Hindlimb muscle (tissue), 1 donor: ENCODE results near the gene LIN37. TPM values are rescaled to one million over a fixed set of nuclear protein-coding genes. Genes with fewer than 3 reads are reported as not detected.

Experiments used
- DNase-seq: peaks from one replicate; pipeline ENCODE4 v3.0.0-alpha.2; 2013
- polyA plus RNA-seq: library from polyadenylated mRNA; unstranded; fragments of 120-200 nt; gene quantifications from one replicate; pipeline ENCODE4 v1.2.1, GENCODE V29; 2013; ENCODE audit not compliant: insufficient read length

The LIN37 gene
- polyA plus RNA-seq, result 8.9 TPM

DNA sequence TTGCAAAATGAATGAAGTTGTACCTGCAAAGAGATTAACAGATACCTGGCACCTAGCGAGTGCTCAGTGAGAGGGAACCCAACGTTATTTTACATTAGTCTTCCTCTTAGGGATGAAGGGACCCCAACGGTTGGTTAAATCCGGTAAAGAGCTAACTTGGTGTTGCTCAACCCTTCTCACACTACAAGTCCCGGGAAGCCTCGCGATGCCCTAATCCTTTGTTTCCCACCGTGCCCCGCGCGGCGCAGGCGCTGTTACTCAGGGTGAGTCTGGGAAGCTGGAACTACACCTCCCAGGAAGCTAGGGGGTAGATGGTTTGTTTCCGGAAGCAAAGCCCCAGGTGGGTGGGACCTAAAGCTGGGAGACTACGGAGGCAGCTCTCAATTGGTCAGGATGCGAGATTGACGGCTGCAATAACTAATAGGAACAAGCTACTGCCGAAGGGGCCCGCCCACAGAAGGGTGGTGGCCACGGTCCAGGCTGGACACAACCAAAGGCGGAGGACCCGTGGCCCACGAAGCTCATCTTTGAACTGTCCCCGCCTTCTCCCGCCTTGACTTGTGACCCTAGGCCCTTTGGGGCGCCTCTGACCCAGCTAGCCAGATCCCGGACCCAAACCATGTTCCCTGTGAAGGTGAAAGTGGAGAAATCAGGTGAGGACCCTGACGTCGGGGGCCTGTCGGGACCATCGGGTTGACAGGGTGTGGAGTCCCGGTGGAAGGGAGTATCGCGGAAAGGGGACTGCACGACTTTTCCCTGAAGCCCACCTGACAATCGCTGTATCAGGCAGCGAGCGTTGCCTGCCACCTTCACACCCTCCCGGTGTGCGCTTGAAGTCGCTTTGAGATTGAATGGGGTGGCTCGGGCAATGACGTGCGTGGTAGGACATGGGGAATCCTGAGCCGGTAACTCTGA lies at the start of gene LIN37:
LIN37 (plus strand) TSS at position 471 of the 915 bp plus-strand sequence; CDS start at position 620, 149 bp downstream.
- DNase-seq, result peak; percentile 99

DNA sequence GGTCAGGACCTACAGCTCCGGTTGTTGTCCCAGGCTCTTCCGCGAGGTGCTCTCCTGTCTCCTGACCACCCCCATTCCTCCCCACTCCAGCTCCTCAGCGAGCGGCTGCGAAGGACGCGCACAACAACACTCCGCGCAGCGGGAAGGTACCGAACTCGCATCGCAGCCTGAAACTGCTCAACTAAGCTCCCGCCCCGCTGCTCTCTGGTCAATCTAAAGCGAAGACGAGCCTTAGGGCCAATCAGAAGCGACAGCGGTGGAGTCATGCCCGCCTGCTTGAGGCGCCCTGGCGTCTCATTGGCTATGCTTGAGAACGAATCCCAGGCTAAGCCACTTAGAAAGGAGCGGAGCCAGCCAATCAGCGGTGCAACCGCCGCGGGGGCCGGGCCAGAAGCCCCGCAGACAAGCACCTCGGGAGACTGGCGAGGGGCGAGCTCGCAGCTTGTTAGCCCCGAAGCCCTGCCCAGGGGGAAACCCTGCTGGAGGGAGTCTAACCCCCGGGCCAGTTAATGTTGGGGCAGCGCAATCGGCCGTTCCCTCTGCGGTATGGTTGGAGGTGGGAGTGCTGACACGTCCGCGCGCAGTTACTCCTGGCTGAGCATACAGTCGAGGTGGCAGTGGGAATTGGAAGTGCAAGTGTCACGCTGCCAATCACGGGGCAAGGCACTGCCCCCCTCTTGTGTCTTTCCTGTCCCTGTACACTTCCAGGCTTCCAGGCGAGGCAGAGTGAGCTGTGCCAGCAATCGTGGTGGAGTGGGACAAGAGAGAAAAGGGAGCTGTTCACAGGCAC lies 46.0 kb upstream of the LIN37 start:
- peak; percentile 94 for DNase-seq

DNA sequence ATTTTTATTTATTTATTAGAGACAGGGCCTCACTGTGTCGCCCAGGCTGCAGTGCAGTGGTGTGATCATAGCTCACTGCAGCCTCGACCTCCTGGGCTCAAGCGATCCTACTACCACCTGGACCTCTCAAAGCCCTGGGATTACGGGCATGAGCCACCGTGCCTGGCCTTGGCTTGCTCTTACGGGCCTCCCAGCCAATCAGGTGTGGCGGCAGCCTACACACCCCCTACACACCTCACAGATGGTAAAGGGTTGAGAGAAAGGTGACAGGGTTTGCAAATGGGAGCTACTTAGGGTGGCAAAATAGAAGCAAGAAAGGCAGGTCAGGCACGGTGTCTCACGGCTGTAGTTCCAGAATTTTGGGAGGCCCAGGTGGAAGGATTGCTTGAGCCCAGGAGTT lies 45.0 kb upstream of the LIN37 start:
- DNase-seq, result no peak

DNA sequence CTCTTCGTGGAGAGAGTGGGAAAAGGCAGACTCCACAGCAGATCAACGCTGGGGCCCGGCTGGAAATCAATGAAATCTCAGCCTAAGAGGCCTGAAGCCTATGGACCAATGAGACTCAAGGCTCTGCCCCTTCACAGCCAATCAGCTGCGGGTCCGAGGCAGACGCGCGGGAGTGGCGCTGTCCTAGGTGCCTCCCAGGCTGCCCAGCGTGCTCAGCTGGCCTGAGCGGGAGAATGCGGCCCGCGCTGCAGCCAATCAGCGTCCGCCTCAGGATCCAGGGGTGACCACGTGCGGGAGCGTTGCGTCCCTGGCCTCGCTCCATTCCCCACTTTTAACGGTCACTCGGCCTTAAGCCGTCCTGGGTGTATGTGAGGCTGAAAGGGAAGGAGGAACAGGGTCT lies 44.2 kb upstream of the LIN37 start, which contains the start of gene ZBTB32:
ZBTB32 (plus strand) TSS at position 341 of the 400 bp plus-strand sequence. CDS start 10,069 bp downstream, outside the sequence.
- no peak for DNase-seq

- no peak for DNase-seq
These were observed 40.0 kb upstream of the LIN37 start for GRCh38 chr19:35708391-35708790.

- DNase-seq, result no peak
These were observed 37.3 kb upstream of the LIN37 start for GRCh38 chr19:35710784-35711723.

- DNase-seq, result no peak
These were observed 35.5 kb upstream of the LIN37 start for GRCh38 chr19:35712567-35713505.

DNA sequence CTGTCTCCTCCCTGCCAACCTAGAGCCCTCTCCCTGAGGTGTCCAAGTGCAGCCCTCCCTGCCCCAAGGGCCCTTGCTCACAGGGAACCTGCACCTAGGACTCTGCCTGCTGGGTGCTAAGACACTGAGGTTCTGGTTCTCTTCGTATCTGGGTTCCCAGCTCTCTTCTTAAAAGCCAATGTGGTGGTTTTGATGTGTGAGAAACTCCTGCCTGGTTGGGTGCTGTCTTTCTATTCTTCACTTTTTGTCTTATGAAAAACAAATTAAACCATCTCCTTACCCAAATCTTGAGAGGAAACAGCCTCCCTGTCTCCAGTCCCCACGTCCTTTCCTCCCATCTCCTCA lies 34.9 kb upstream of the LIN37 start:
- no peak for DNase-seq

DNA sequence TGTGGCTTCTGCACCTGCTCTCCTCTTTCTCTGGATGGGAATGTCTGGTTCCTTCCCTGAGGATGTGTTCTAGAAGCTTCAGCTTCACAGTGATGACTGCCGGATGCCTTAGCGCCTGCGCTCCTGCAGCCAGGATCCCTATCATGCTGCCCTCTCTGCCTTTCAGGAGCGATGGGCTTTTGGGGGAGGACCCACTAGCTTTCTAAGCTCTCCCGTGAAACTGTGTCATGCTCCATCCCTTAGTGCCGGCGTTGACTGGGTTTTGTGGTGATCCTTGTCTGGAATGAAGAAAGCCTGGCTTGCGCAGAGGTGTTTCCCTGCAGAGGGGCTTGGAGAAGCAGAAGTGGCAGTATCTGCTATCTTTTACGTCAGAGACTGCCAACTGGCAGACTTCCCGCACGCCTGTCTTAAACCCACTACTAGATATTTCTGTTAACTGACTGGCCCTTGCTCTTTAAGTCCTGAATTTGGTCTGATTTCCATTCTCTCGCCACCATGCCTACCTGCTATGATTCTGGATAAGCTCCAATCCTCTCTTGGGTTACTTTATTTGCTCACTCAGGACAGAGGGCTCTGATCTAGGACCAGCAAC lies 34.4 kb upstream of the LIN37 start:
- no peak for DNase-seq

- DNase-seq, result no peak
These were observed 33.6 kb upstream of the LIN37 start for GRCh38 chr19:35714601-35715354.

GRCh38 chr19:35715355-35715809 lies 33.0 kb upstream of the LIN37 start:
- no peak for DNase-seq

GRCh38 chr19:35715981-35716800 lies 32.2 kb upstream of the LIN37 start:
- peak; percentile 60 for DNase-seq

GRCh38 chr19:35716801-35717664 lies 31.3 kb upstream of the LIN37 start:
- peak; percentile 88 for DNase-seq

- DNase-seq, result peak; percentile 94
These were observed 30.6 kb upstream of the LIN37 start, which contains the start of gene KMT2B for GRCh38 chr19:35717665-35718344. Gene KMT2B (plus strand): TSS chr19:35718003. CDS start chr19:35718019, 16 bp downstream.

GRCh38 chr19:35718345-35719041 lies 29.9 kb upstream of the LIN37 start:
- DNase-seq, result no peak

DNA sequence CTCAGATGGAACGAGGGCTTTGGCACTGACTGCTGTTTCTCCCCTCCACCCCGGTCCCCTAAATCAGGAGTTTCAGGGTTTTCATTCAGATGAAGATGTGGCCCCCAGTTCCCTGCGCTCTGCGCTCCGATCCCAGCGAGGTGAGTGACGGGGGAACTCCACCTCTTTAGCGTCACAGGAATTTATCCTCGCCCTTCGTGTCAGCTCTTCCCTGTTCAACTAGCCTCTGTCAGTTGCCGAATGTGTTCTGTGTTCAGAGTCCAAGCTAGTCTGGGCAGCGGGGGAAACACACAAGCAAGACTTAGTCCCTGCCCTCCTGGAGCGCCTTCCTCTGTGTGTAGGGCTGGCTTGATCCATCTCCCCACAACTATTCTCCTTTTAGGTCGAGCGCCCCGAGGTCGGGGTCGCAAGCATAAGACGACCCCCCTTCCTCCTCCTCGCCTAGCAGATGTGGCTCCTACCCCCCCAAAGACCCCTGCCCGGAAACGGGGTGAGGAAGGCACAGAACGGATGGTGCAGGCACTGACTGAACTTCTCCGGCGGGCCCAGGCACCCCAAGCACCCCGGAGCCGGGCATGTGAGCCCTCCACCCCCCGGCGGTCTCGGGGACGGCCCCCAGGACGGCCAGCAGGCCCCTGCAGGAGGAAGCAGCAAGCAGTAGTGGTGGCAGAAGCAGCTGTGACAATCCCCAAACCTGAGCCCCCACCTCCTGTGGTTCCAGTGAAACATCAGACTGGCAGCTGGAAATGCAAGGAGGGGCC lies 28.8 kb upstream of the LIN37 start:
- DNase-seq, result no peak
